H9 (cell line): ENCODE results near the gene FARSB. TPM values are rescaled to one million over a fixed set of nuclear protein-coding genes. Genes with fewer than 3 reads are reported as not detected.

Experiments
- DNase-seq: peaks from one replicate; pipeline ENCODE4 v3.0.0-alpha.2; 2017
- H2AFZ ChIP-seq: one replicate; pipeline ENCODE4 v1.6.1; 2013; ENCODE audit warnings: mild to moderate bottlenecking, low read length, control low read depth, moderate library complexity
- H2AK5ac ChIP-seq: 2 replicates; pipeline ENCODE4 v1.6.1; 2013; ENCODE audit warnings: low read length, control low read depth, mixed read lengths; ENCODE audit not compliant: insufficient read length
- H2BK120ac ChIP-seq: one replicate; pipeline ENCODE4 v1.6.1; 2013; ENCODE audit warnings: low read depth, mild to moderate bottlenecking, low read length, control low read depth, inconsistent platforms; ENCODE audit not compliant: poor library complexity, severe bottlenecking
- H2BK12ac ChIP-seq: 2 replicates; pipeline ENCODE4 v1.6.1; 2013; ENCODE audit warnings: low read length, control low read depth, mixed read lengths, low read depth; ENCODE audit not compliant: insufficient read length
- H2BK15ac ChIP-seq: 2 replicates; pipeline ENCODE4 v1.6.1; 2013; ENCODE audit warnings: low read depth, low read length, control low read depth
- H2BK20ac ChIP-seq: one replicate; pipeline ENCODE4 v1.6.1; 2013; ENCODE audit warnings: low read depth, mild to moderate bottlenecking, low read length, control low read depth, inconsistent platforms; ENCODE audit not compliant: poor library complexity, severe bottlenecking
- H2BK5ac ChIP-seq: 2 replicates; pipeline ENCODE4 v1.6.1; 2013; ENCODE audit warnings: low read length, control low read depth, mixed read lengths; ENCODE audit not compliant: insufficient read length
- H3K14ac ChIP-seq: 2 replicates; pipeline ENCODE4 v1.6.1; 2013; ENCODE audit warnings: low read length, control low read depth; ENCODE audit not compliant: insufficient read depth
- H3K18ac ChIP-seq: 2 replicates; pipeline ENCODE4 v1.6.1; 2013; ENCODE audit warnings: low read depth, mild to moderate bottlenecking, mixed read lengths, low read length, control low read depth; ENCODE audit not compliant: insufficient read length
- H3K23ac ChIP-seq: 2 replicates; pipeline ENCODE4 v1.6.1; 2013; ENCODE audit warnings: low read length, control low read depth, mixed read lengths, low read depth; ENCODE audit not compliant: insufficient read length
- H3K23me2 ChIP-seq: 2 replicates; pipeline ENCODE4 v1.6.1; 2013; ENCODE audit warnings: low read depth, mild to moderate bottlenecking, mixed read lengths, low read length, control low read depth; ENCODE audit not compliant: insufficient read length, poor library complexity, severe bottlenecking
- H3K27ac ChIP-seq: 2 replicates; pipeline ENCODE4 v1.5.1; 2013; ENCODE audit warnings: low read length, control low read depth, mixed read lengths, low read depth; ENCODE audit not compliant: insufficient read length
- H3K27me3 ChIP-seq: 2 replicates; pipeline ENCODE4 v1.6.1; 2013; ENCODE audit warnings: low read length, control low read depth, inconsistent platforms; ENCODE audit not compliant: insufficient read depth
- H3K4ac ChIP-seq: 2 replicates; pipeline ENCODE4 v1.6.1; 2013; ENCODE audit warnings: low read depth, mild to moderate bottlenecking, control low read depth, inconsistent platforms, low read length, moderate library complexity
- H3K4me1 ChIP-seq: 2 replicates; pipeline ENCODE4 v1.6.1; 2013; ENCODE audit warnings: low read length, control low read depth, inconsistent platforms; ENCODE audit not compliant: insufficient read depth
- H3K4me2 ChIP-seq: 2 replicates; pipeline ENCODE4 v1.6.1; 2013; ENCODE audit warnings: low read length, control low read depth, mixed read lengths; ENCODE audit not compliant: insufficient read length, insufficient read depth
- H3K56ac ChIP-seq: 2 replicates; pipeline ENCODE4 v1.6.1; 2013; ENCODE audit warnings: low read depth, mild to moderate bottlenecking, mixed read lengths, low read length, control low read depth; ENCODE audit not compliant: insufficient read length
- H3K79me1 ChIP-seq: 2 replicates; pipeline ENCODE4 v1.6.1; 2013; ENCODE audit warnings: low read depth, mild to moderate bottlenecking, moderate library complexity, low read length, control low read depth, inconsistent platforms; ENCODE audit not compliant: insufficient read depth, poor library complexity, severe bottlenecking
- H3K79me2 ChIP-seq: 2 replicates; pipeline ENCODE4 v1.6.1; 2013; ENCODE audit warnings: low read length, control low read depth, inconsistent platforms; ENCODE audit not compliant: insufficient read depth
- H3K9ac ChIP-seq: 2 replicates; pipeline ENCODE4 v1.6.1; 2013; ENCODE audit warnings: low read length, control low read depth, mixed read lengths; ENCODE audit not compliant: insufficient read length; ENCODE audit errors: extremely low read depth
- H3K9me3 ChIP-seq: one replicate; pipeline ENCODE4 v1.6.1; 2013; ENCODE audit warnings: low read depth, low read length, inconsistent platforms; ENCODE audit not compliant: control insufficient read depth
- H3T11ph ChIP-seq: one replicate; pipeline ENCODE4 v1.6.1; 2013; ENCODE audit warnings: mild to moderate bottlenecking, low read length, control low read depth, inconsistent platforms
- H4K20me1 ChIP-seq: one replicate; pipeline ENCODE4 v1.6.1; 2013; ENCODE audit not compliant: control insufficient read depth, insufficient read length, insufficient read depth
- H4K5ac ChIP-seq: 2 replicates; pipeline ENCODE4 v1.6.1; 2013; ENCODE audit warnings: low read depth, mild to moderate bottlenecking, mixed read lengths, low read length, control low read depth; ENCODE audit not compliant: insufficient read length
- H4K8ac ChIP-seq: replicated peaks from 2 replicates; pipeline ENCODE4 v1.6.1; 2013; ENCODE audit warnings: low read length, control low read depth, mixed read lengths, low read depth; ENCODE audit not compliant: insufficient read length
- H4K91ac ChIP-seq: 2 replicates; pipeline ENCODE4 v1.6.1; 2013; ENCODE audit warnings: low read depth, mild to moderate bottlenecking, moderate library complexity, mixed read lengths, low read length, control low read depth; ENCODE audit not compliant: insufficient read length
- H3K27ac Mint-ChIP-seq, 3 experiments: 2 replicates in 2 of 3; 3 replicates in 1 of 3; pipeline ENCODE4 v1.8.0; 2020 to 2021; ENCODE audit warnings: mixed read lengths in 3 of 3, mild to moderate bottlenecking in 1 of 3, moderate library complexity in 1 of 3
- H3K27me3 Mint-ChIP-seq: 2 replicates; pipeline ENCODE4 v1.8.0; 2021; ENCODE audit warnings: low read depth, mild to moderate bottlenecking, moderate library complexity, mixed read lengths
- H3K36me3 Mint-ChIP-seq, 3 experiments: 2 replicates in 2 of 3; 3 replicates in 1 of 3; pipeline ENCODE4 v1.8.0; 2020 to 2021; ENCODE audit warnings: low read depth in 3 of 3, mixed read lengths in 3 of 3; ENCODE audit not compliant: insufficient read depth in 1 of 3
- H3K4me1 Mint-ChIP-seq, 2 experiments: 2 replicates each; pipeline ENCODE4 v1.8.0; 2020; ENCODE audit warnings: mixed read lengths in 2 of 2
- H3K4me3 Mint-ChIP-seq, 2 experiments: 2 replicates in 1 of 2; 3 replicates in 1 of 2; pipeline ENCODE4 v1.8.0; 2020 to 2021; ENCODE audit warnings: mild to moderate bottlenecking in 2 of 2, mixed read lengths in 2 of 2, moderate library complexity in 1 of 2
- H3K9me3 Mint-ChIP-seq, 2 experiments: 2 replicates in 1 of 2; 3 replicates in 1 of 2; pipeline ENCODE4 v1.8.0; 2020; ENCODE audit warnings: mild to moderate bottlenecking in 2 of 2, mixed read lengths in 2 of 2, moderate library complexity in 1 of 2
- WGBS: extraction: QIAGEN DNeasy Blood & Tissue Kit; methylation state at CpG from one replicate; pipeline ENCODE4 v1.1.7; 2013; ENCODE audit warnings: missing lambda C conversion rate, low lambda C conversion rate, mixed read lengths; ENCODE audit not compliant: insufficient read length; ENCODE audit errors: extremely low coverage; 5-methylcytosine and 5-hydroxymethylcytosine counted together
- total RNA-seq: library from RNA; stranded (reverse); gene quantifications from 2 replicates; pipeline ENCODE4 v1.2.1, GENCODE V29; 2021
- TF ChIP-seq, protein P1 (sequence below): fragments of 200-600 bp; sonication (generic); conservative IDR thresholded peaks from 3 replicates; pipeline ENCODE4 v1.8.0; 2021; ENCODE audit warnings: antibody characterized with exemption, mild to moderate bottlenecking

The FARSB gene
- total RNA-seq, 1 experiment from 2014 or later = 32.1 TPM

DNA sequence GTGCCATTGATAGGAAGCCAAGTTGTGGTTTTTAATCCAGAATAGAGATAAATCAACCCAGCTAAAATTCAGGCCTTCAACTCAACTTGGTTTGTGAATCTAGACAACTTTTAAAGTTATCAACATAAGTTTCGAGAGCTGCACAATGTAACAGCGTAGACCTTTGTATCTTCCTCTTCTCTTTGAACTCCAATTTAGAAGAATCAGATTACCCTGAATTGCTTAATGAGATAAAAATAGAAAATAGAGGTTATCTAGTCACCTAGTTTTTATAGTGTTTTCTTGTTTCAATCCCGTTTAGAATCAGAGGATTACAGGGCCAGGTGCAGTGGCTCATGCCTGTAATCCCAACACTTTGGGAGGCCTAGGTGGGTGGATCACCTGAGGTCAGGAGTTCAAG, 27.9 kb upstream of the FARSB start:
- H3K27ac Mint-ChIP-seq = no peak overlapping the region
- Histone ChIP-seq H3K23ac (no peak overlapping the region), H2BK120ac (no peak overlapping the region), H4K91ac (no peak overlapping the region), H3K14ac (no peak overlapping the region), H3K4ac (no peak overlapping the region), H2BK12ac (no peak overlapping the region), H3K4me2 (no peak overlapping the region), H4K8ac (no peak overlapping the region), H3K27ac (no peak overlapping the region), H2AK5ac (no peak overlapping the region), H3K23me2 (no peaks in the 10 kb centered on the region), H2BK20ac (no peak overlapping the region), H3K56ac (no peak overlapping the region), H4K20me1 (no peaks in the 10 kb centered on the region), H3K9me3 (no peaks in the 10 kb centered on the region), H3T11ph (no peak overlapping the region), H3K79me1 (no peaks in the 10 kb centered on the region), H3K4me1 (no peaks in the 10 kb centered on the region), H3K9ac (no peak overlapping the region), H2BK5ac (no peak overlapping the region), H4K5ac (no peak overlapping the region), H3K27me3 (no peaks in the 10 kb centered on the region), H2BK15ac (no peak overlapping the region), H2AFZ (no peak overlapping the region), H3K79me2 (no peaks in the 10 kb centered on the region), H3K18ac (no peak overlapping the region)
- no peaks in the 10 kb centered on the region for H3K4me1 Mint-ChIP-seq
- H3K4me3 Mint-ChIP-seq = no peak overlapping the region
- no CpG with 5 or more reads among the region's 3 CpGs for WGBS
- H3K27me3 Mint-ChIP-seq = no peaks in the 10 kb centered on the region; the same call in 1 of the 2 replicates
- TF ChIP-seq, protein P1, sequence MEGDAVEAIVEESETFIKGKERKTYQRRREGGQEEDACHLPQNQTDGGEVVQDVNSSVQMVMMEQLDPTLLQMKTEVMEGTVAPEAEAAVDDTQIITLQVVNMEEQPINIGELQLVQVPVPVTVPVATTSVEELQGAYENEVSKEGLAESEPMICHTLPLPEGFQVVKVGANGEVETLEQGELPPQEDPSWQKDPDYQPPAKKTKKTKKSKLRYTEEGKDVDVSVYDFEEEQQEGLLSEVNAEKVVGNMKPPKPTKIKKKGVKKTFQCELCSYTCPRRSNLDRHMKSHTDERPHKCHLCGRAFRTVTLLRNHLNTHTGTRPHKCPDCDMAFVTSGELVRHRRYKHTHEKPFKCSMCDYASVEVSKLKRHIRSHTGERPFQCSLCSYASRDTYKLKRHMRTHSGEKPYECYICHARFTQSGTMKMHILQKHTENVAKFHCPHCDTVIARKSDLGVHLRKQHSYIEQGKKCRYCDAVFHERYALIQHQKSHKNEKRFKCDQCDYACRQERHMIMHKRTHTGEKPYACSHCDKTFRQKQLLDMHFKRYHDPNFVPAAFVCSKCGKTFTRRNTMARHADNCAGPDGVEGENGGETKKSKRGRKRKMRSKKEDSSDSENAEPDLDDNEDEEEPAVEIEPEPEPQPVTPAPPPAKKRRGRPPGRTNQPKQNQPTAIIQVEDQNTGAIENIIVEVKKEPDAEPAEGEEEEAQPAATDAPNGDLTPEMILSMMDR = no peak
- no peak for DNase-seq
- H3K36me3 Mint-ChIP-seq = no peaks in the 10 kb centered on the region
- H3K9me3 Mint-ChIP-seq = no peaks in the 10 kb centered on the region
